Astrocyte (in vitro differentiated cells and primary cell): ENCODE data around the gene PRKCH. TPM values are rescaled to one million over a fixed set of nuclear protein-coding genes. Genes with fewer than 3 reads are reported as not detected.

Experiments used
- DNase-seq: peaks from one replicate; pipeline ENCODE4 v3.0.0-alpha.2; 2010; ENCODE audit warnings: low read depth
- FAIRE-seq: peaks from 2 replicates; lab custom pipeline; 2011; peaks lifted over from hg19 to GRCh38; lab: Jason Lieb, UNC
- H2AFZ ChIP-seq: 2 replicates; pipeline ENCODE4 v1.6.0; 2012; ENCODE audit warnings: low read depth, low read length, inconsistent platforms
- H3K27ac ChIP-seq: 2 replicates; pipeline ENCODE4 v1.5.1; 2011; ENCODE audit warnings: low read depth, low read length, inconsistent platforms
- H3K27me3 ChIP-seq: 2 replicates; pipeline ENCODE4 v1.6.0; 2011; ENCODE audit warnings: low read length, inconsistent platforms; ENCODE audit not compliant: insufficient read depth
- H3K36me3 ChIP-seq: 2 replicates; pipeline ENCODE4 v1.5.1; 2011; ENCODE audit warnings: low read length, inconsistent platforms; ENCODE audit not compliant: insufficient read depth
- H3K4me1 ChIP-seq: 2 replicates; pipeline ENCODE4 v1.5.1; 2011; ENCODE audit warnings: low read length, inconsistent platforms; ENCODE audit not compliant: insufficient read depth
- H3K4me2 ChIP-seq: 2 replicates; pipeline ENCODE4 v1.6.0; 2012; ENCODE audit warnings: low read length, inconsistent platforms
- H3K4me3 ChIP-seq: 2 replicates; pipeline ENCODE4 v1.5.1; 2011; ENCODE audit warnings: low read depth, mild to moderate bottlenecking, low read length, inconsistent platforms; ENCODE audit not compliant: insufficient read depth
- H3K79me2 ChIP-seq: 2 replicates; pipeline ENCODE4 v1.6.0; 2012; ENCODE audit warnings: mild to moderate bottlenecking, low read length, inconsistent platforms; ENCODE audit not compliant: insufficient read depth
- H3K9ac ChIP-seq: 2 replicates; pipeline ENCODE4 v1.6.0; 2012; ENCODE audit warnings: mild to moderate bottlenecking, low read length, inconsistent platforms
- H3K9me3 ChIP-seq: 2 replicates; pipeline ENCODE4 v1.5.1; 2012; ENCODE audit warnings: low read depth, mild to moderate bottlenecking, low read length, inconsistent platforms; ENCODE audit not compliant: insufficient read depth
- H4K20me1 ChIP-seq: 2 replicates; pipeline ENCODE4 v1.6.0; 2012; ENCODE audit warnings: low read length, inconsistent platforms; ENCODE audit not compliant: insufficient read depth
- H3K27ac Mint-ChIP-seq: one replicate; pipeline ENCODE4 v1.8.0; 2021; ENCODE audit warnings: mild to moderate bottlenecking, mixed read lengths; ENCODE audit not compliant: unreplicated experiment
- H3K27me3 Mint-ChIP-seq: one replicate; pipeline ENCODE4 v1.8.0; 2021; ENCODE audit warnings: low read depth, mixed read lengths; ENCODE audit not compliant: unreplicated experiment
- H3K36me3 Mint-ChIP-seq: one replicate; pipeline ENCODE4 v1.8.0; 2021; ENCODE audit warnings: low read depth, mixed read lengths; ENCODE audit not compliant: unreplicated experiment
- H3K4me1 Mint-ChIP-seq: one replicate; pipeline ENCODE4 v1.8.0; 2021; ENCODE audit warnings: low read depth, mixed read lengths; ENCODE audit not compliant: unreplicated experiment
- H3K4me3 Mint-ChIP-seq: one replicate; pipeline ENCODE4 v1.8.0; 2021; ENCODE audit warnings: mild to moderate bottlenecking, moderate library complexity, mixed read lengths; ENCODE audit not compliant: unreplicated experiment
- H3K9me3 Mint-ChIP-seq: one replicate; pipeline ENCODE4 v1.8.0; 2021; ENCODE audit warnings: mild to moderate bottlenecking, mixed read lengths; ENCODE audit not compliant: unreplicated experiment
- EZH2 ChIP-seq: IDR thresholded peaks from 2 replicates; pipeline ENCODE4 v1.6.1; 2012; ENCODE audit warnings: mild to moderate bottlenecking, low read length, inconsistent platforms; ENCODE audit not compliant: insufficient read depth
- total RNA-seq: library from RNA; stranded (reverse); gene quantifications from 2 replicates; pipeline ENCODE4 v1.2.1, GENCODE V29; 2021
- TF ChIP-seq, protein P1 (sequence below): IDR thresholded peaks from 2 replicates; pipeline ENCODE4 v1.5.1; 2011; ENCODE audit warnings: low read depth, mild to moderate bottlenecking, inconsistent platforms, low read length, moderate library complexity; ENCODE audit not compliant: insufficient read depth

Gene PRKCH
- total RNA-seq, 1 donor from 2014 or later: 6.0 TPM

DNA sequence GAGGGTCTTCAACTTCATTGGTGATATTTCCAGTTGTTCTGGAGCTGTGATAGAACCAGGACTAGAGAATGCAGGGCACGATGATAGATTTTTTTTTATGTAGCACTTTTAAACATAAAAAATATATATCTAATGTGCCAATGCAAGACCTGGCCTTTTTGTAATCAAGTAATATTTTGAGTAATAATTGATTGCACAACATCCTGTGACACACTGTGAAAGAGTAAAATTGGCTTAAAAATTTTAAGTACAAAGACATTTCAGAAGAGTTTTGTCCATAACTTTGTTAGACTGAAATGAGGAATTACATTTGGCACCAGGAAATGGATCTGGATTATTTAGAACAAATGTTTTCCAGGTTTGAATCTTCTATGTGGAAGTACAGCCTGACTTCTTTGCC lies 22.1 kb downstream of the PRKCH start:
- Histone ChIP-seq H3K27me3 (no peaks in the 10 kb centered on the region), H3K9ac (no peak overlapping the region), H3K79me2 (no peaks in the 10 kb centered on the region), H3K27ac (no peak overlapping the region), H3K36me3 (no peaks in the 10 kb centered on the region), H2AFZ (no peak overlapping the region), H3K4me1 (no peaks in the 10 kb centered on the region), H4K20me1 (no peaks in the 10 kb centered on the region), H3K9me3 (no peaks in the 10 kb centered on the region), H3K4me2 (no peak overlapping the region), H3K4me3 (no peak overlapping the region)
- H3K36me3 Mint-ChIP-seq: no peaks in the 10 kb centered on the region
- H3K9me3 Mint-ChIP-seq: peaks cover 2% of the 10 kb centered on the region
- no peak overlapping the region for H3K4me3 Mint-ChIP-seq
- FAIRE-seq (no peak), DNase-seq (no peak)
- no peaks in the 10 kb centered on the region for H3K27me3 Mint-ChIP-seq
- no peak overlapping the region for H3K27ac Mint-ChIP-seq
- peaks cover 14% of the 10 kb centered on the region for H3K4me1 Mint-ChIP-seq
- TF ChIP-seq EZH2: no peak
- TF ChIP-seq, protein P1, sequence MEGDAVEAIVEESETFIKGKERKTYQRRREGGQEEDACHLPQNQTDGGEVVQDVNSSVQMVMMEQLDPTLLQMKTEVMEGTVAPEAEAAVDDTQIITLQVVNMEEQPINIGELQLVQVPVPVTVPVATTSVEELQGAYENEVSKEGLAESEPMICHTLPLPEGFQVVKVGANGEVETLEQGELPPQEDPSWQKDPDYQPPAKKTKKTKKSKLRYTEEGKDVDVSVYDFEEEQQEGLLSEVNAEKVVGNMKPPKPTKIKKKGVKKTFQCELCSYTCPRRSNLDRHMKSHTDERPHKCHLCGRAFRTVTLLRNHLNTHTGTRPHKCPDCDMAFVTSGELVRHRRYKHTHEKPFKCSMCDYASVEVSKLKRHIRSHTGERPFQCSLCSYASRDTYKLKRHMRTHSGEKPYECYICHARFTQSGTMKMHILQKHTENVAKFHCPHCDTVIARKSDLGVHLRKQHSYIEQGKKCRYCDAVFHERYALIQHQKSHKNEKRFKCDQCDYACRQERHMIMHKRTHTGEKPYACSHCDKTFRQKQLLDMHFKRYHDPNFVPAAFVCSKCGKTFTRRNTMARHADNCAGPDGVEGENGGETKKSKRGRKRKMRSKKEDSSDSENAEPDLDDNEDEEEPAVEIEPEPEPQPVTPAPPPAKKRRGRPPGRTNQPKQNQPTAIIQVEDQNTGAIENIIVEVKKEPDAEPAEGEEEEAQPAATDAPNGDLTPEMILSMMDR: no peak

DNA sequence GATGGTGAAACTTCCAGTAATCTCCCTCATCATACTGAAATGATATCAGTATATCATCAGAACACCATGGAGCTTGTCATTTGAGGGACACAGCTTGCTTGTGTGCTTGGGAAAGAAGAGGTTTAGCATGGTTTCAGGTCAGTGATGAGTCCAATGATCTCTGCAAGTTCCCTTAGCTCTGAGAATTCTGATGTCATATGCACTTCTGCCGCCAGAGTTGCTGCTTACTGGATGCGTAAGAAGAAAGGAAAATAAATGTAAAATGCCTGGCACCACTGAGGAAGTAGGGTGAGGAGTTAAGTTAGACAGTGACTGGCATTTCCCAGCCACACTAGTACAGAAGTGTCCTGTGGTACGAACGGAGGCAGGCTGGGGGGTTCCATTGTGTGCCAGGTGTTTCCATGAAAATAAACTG lies 22.6 kb downstream of the PRKCH start:
- no peaks in the 10 kb centered on the region for H4K20me1 ChIP-seq
- H3K27me3 ChIP-seq: no peaks in the 10 kb centered on the region
- no peak for DNase-seq
- no peak for FAIRE-seq
- no peak overlapping the region for H2AFZ ChIP-seq
- TF ChIP-seq EZH2: no peak
- TF ChIP-seq, protein P1: no peak
- H3K9ac ChIP-seq: no peak overlapping the region
- Mint-ChIP-seq H3K27me3 (no peaks in the 10 kb centered on the region), H3K27ac (no peak overlapping the region), H3K4me1 (peaks cover 12% of the 10 kb centered on the region), H3K36me3 (no peaks in the 10 kb centered on the region), H3K9me3 (peaks cover 3% of the 10 kb centered on the region), H3K4me3 (no peak overlapping the region)
- H3K79me2 ChIP-seq: no peaks in the 10 kb centered on the region
- H3K4me3 ChIP-seq: no peak overlapping the region
- no peak overlapping the region for H3K4me2 ChIP-seq
- H3K9me3 ChIP-seq: no peaks in the 10 kb centered on the region
- H3K27ac ChIP-seq: no peak overlapping the region
- H3K36me3 ChIP-seq: no peaks in the 10 kb centered on the region
- H3K4me1 ChIP-seq: no peaks in the 10 kb centered on the region

DNA sequence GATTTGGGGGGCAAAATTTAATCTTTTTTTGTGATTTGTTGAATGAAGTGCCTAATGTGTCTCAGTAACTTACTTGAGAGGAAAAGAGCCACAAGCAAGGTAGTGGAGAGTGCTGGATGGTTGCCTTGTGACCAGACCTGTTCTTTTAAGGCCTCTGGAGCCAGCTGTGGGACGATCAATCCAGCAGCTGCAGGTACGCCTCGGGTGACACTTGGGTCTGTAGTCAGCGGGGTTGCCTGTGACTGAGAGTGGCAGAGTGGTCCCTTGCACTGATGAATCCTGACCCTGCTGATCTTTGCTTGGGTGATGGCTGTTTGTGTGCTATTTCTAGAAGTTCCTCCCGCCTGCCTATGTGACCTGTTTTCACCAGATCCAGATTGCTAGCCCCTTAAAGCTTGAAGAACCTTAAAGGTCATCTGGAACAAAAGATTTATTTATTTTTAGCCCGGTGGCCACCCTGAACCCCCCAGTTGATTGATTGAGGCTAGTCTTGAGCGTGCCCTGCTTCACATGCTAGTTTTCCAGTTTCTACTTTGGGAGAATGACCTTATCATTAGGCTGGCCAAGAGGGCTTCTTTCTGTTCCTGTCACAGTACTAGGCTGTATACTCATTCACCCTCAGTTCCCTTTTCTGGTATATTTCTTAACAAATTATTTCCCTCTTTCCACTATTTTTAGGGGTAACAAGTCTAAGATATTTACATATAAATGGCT lies 23.2 kb downstream of the PRKCH start:
- Histone ChIP-seq H3K27me3 (no peaks in the 10 kb centered on the region), H3K9me3 (no peaks in the 10 kb centered on the region), H3K27ac (no peak overlapping the region), H3K79me2 (no peaks in the 10 kb centered on the region), H3K4me1 (no peaks in the 10 kb centered on the region), H3K4me2 (no peak overlapping the region), H3K36me3 (no peaks in the 10 kb centered on the region), H3K9ac (no peak overlapping the region), H3K4me3 (no peak overlapping the region), H2AFZ (no peak overlapping the region), H4K20me1 (no peaks in the 10 kb centered on the region)
- TF ChIP-seq, protein P1: no peak
- no peak for TF ChIP-seq EZH2
- no peaks in the 10 kb centered on the region for H3K36me3 Mint-ChIP-seq
- no peak overlapping the region for H3K27ac Mint-ChIP-seq
- FAIRE-seq: no peak
- peaks cover 12% of the 10 kb centered on the region for H3K4me1 Mint-ChIP-seq
- no peak for DNase-seq
- peaks cover 6% of the 10 kb centered on the region for H3K9me3 Mint-ChIP-seq
- no peak overlapping the region for H3K4me3 Mint-ChIP-seq
- H3K27me3 Mint-ChIP-seq: no peaks in the 10 kb centered on the region
